Ovary (tissue), 3 donors: Measurements from ENCODE around the gene CTCF.

Source experiments
- EP300 ChIP-seq: sonication (generic); formaldehyde crosslinking; IDR thresholded peaks from one replicate; pipeline ENCODE4 v1.6.1; 2017; ENCODE audit warnings: antibody characterized with exemption
- POLR2A ChIP-seq: fragments of 450-650 bp; IDR thresholded peaks from one replicate; pipeline ENCODE4 v1.6.1; 2017; ENCODE audit warnings: antibody characterized with exemption, mild to moderate bottlenecking, moderate library complexity
- TF ChIP-seq, protein P1 (sequence below), 3 donors: fragments of 450-650 bp in 2 of 3; fragments of 200-600 bp in 1 of 3; IDR thresholded peaks; one replicate each; pipeline versions ENCODE4 v1.5.1 to v1.8.0; 2016 to 2022; ENCODE audit warnings: antibody characterized with exemption in 3 of 3, mild to moderate bottlenecking in 1 of 3
- donor health status: DM: no; HTN: no; CAD: no.

DNA sequence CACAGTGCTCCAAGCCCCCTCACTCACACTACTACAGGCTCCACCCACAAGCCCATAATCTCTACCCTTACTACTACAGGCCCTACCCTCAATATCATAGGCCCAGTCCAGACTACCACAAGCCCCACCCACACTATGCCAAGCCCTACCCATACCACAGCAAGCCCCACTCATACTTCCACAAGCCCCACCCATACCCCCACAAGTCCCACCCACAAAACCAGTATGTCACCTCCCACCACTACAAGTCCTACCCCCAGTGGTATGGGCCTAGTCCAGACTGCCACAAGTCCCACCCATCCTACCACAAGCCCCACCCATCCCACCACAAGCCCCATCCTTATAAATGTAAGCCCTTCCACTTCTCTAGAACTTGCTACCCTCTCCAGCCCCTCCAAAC lies 19.9 kb upstream of the CTCF start:
- TF ChIP-seq, protein P1, sequence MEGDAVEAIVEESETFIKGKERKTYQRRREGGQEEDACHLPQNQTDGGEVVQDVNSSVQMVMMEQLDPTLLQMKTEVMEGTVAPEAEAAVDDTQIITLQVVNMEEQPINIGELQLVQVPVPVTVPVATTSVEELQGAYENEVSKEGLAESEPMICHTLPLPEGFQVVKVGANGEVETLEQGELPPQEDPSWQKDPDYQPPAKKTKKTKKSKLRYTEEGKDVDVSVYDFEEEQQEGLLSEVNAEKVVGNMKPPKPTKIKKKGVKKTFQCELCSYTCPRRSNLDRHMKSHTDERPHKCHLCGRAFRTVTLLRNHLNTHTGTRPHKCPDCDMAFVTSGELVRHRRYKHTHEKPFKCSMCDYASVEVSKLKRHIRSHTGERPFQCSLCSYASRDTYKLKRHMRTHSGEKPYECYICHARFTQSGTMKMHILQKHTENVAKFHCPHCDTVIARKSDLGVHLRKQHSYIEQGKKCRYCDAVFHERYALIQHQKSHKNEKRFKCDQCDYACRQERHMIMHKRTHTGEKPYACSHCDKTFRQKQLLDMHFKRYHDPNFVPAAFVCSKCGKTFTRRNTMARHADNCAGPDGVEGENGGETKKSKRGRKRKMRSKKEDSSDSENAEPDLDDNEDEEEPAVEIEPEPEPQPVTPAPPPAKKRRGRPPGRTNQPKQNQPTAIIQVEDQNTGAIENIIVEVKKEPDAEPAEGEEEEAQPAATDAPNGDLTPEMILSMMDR (IDR thresholded peaks at IDR 0.05): no peak
- TF ChIP-seq POLR2A: no peak
- TF ChIP-seq EP300: no peak
